ENCODE data around the gene NMU.

- TF ChIP-seq EZH2 (IDR thresholded peaks at IDR 0.05; ENCODE audit: insufficient read depth, poor library complexity, severe bottlenecking) (no peak), EZH2phosphoT487 (IDR thresholded peaks at IDR 0.05; ENCODE audit: insufficient read depth, low read depth) (no peak)
These were observed 35.5 kb downstream of the NMU start for GRCh38 chr4:55600640-55601039.
